Measurements from ENCODE around the gene SLC66A1.

DNA sequence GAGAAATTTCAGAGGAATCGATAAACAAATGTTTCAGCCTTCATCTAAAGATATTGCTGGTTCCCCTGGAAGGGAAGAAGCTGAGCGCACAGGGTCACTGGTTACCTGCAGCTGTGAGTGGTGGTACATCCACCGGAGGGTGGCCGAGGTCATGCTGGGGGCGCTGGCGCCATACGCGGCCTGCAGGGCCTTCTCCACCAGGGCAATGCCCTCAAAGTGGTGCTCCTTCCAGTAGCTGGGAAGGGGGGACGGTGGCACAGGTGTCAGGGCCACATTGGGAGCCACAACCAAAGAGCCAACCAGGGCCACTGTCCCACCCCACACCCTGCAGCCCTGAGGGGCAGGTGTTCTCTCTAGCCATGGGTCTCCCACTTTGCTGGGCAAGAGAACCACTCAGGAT, 28.2 kb upstream of the SLC66A1 start:
- TF ChIP-seq, protein P1, sequence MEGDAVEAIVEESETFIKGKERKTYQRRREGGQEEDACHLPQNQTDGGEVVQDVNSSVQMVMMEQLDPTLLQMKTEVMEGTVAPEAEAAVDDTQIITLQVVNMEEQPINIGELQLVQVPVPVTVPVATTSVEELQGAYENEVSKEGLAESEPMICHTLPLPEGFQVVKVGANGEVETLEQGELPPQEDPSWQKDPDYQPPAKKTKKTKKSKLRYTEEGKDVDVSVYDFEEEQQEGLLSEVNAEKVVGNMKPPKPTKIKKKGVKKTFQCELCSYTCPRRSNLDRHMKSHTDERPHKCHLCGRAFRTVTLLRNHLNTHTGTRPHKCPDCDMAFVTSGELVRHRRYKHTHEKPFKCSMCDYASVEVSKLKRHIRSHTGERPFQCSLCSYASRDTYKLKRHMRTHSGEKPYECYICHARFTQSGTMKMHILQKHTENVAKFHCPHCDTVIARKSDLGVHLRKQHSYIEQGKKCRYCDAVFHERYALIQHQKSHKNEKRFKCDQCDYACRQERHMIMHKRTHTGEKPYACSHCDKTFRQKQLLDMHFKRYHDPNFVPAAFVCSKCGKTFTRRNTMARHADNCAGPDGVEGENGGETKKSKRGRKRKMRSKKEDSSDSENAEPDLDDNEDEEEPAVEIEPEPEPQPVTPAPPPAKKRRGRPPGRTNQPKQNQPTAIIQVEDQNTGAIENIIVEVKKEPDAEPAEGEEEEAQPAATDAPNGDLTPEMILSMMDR (IDR thresholded peaks at IDR 0.05), result no peak
- TF ChIP-seq POLR2AphosphoS5 (IDR thresholded peaks at IDR 0.05) (no peak), POLR2A (IDR thresholded peaks at IDR 0.05) (no peak)
